ENCODE data around the gene GARNL3. TPM values are rescaled to one million over a fixed set of nuclear protein-coding genes. Genes with fewer than 3 reads are reported as not detected.

Gene GARNL3
- total and polyA plus RNA-seq, 2 of the 13 experiments (the other 11 are each of a cell fraction or from before 2014, with no cell fraction given) = 3.9 to 11.0 TPM

DNA sequence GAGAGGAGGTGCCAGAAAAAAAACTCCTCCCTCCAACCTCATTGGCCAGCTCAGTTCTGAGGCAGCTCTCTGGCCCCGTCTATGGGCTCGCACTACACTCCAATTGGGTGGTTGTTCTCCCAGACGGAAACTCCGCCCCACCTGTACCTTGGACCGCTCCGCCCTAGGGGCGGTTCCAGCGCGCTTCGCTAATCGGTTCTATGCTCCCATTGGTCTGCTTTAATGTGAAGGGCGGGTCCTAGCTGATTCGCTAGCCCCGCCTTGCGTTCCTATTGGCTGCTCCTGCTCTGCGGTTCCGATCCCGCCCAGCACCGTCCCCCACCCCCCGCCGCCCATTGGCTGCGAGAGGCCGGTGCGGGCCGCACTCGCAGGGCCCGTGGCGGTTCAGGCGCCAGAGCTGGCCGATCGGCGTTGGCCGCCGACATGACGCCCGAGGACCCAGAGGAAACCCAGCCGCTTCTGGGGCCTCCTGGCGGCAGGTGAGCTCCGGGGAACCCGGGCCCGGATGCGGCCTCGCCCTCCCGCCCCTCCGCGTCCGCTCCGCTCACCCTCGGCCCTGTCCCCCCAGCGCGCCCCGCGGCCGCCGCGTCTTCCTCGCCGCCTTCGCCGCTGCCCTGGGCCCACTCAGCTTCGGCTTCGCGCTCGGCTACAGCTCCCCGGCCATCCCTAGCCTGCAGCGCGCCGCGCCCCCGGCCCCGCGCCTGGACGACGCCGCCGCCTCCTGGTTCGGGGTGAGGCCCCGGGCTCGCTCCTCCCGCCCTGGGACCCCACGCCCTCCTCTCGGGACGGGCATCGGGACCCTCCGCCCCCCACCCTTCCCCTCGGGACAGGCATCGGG lies 132.5 kb downstream of the GARNL3 start, which contains the start of gene SLC2A8 (continued):
- TF ChIP-seq, protein P1, sequence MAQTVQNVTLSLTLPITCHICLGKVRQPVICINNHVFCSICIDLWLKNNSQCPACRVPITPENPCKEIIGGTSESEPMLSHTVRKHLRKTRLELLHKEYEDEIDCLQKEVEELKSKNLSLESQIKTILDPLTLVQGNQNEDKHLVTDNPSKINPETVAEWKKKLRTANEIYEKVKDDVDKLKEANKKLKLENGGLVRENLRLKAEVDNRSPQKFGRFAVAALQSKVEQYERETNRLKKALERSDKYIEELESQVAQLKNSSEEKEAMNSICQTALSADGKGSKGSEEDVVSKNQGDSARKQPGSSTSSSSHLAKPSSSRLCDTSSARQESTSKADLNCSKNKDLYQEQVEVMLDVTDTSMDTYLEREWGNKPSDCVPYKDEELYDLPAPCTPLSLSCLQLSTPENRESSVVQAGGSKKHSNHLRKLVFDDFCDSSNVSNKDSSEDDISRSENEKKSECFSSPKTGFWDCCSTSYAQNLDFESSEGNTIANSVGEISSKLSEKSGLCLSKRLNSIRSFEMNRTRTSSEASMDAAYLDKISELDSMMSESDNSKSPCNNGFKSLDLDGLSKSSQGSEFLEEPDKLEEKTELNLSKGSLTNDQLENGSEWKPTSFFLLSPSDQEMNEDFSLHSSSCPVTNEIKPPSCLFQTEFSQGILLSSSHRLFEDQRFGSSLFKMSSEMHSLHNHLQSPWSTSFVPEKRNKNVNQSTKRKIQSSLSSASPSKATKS (CRISPR knock-in tag; IDR thresholded peaks at IDR 0.05) = no peak
- TF ChIP-seq ZNF670 (CRISPR knock-in tag; IDR thresholded peaks at IDR 0.05; ENCODE audit: borderline replicate concordance) (no peak), ZNF333 (CRISPR knock-in tag; IDR thresholded peaks at IDR 0.05; ENCODE audit: borderline replicate concordance) (peak; percentile 55; the same call in 1 of the 2 replicates), ATRX (CRISPR knock-in tag; IDR thresholded peaks at IDR 0.05; ENCODE audit: borderline replicate concordance) (no peak), SMC3 (IDR thresholded peaks at IDR 0.05; ENCODE audit: low read length) (no peak; the same call in 1 of the 2 replicates), CREB1 (IDR thresholded peaks at IDR 0.05) (peak; percentile 62), CREB1 (CRISPR knock-in tag; IDR thresholded peaks at IDR 0.05) (peak; percentile 60; the same call in 1 of the 2 replicates), RELA (CRISPR knock-in tag; IDR thresholded peaks at IDR 0.05) (no peak), ZNF335 (CRISPR knock-in tag; IDR thresholded peaks at IDR 0.05) (no peak), NR2F1 (CRISPR knock-in tag; IDR thresholded peaks at IDR 0.05) (no peak), PHB2 (IDR thresholded peaks at IDR 0.05; ENCODE audit: partially characterized antibody) (no peak), CEBPB (IDR thresholded peaks at IDR 0.05; ENCODE audit: borderline replicate concordance, low read depth, low read length) (no peak)
- TF ChIP-seq, protein P2, sequence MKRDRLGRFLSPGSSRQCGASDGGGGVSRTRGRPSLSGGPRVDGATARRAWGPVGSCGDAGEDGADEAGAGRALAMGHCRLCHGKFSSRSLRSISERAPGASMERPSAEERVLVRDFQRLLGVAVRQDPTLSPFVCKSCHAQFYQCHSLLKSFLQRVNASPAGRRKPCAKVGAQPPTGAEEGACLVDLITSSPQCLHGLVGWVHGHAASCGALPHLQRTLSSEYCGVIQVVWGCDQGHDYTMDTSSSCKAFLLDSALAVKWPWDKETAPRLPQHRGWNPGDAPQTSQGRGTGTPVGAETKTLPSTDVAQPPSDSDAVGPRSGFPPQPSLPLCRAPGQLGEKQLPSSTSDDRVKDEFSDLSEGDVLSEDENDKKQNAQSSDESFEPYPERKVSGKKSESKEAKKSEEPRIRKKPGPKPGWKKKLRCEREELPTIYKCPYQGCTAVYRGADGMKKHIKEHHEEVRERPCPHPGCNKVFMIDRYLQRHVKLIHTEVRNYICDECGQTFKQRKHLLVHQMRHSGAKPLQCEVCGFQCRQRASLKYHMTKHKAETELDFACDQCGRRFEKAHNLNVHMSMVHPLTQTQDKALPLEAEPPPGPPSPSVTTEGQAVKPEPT (CRISPR knock-in tag; IDR thresholded peaks at IDR 0.05; ENCODE audit: low read depth) = no peak
- TF ChIP-seq, protein P3, sequence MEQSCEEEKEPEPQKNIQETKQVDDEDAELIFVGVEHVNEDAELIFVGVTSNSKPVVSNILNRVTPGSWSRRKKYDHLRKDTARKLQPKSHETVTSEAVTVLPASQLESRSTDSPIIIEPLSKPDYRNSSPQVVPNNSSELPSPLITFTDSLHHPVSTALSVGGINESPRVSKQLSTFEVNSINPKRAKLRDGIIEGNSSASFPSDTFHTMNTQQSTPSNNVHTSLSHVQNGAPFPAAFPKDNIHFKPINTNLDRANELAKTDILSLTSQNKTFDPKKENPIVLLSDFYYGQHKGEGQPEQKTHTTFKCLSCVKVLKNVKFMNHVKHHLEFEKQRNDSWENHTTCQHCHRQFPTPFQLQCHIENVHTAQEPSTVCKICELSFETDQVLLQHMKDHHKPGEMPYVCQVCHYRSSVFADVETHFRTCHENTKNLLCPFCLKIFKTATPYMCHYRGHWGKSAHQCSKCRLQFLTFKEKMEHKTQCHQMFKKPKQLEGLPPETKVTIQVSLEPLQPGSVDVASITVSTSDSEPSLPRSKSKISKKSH (CRISPR knock-in tag; IDR thresholded peaks at IDR 0.05; ENCODE audit: borderline replicate concordance) = no peak
- TF ChIP-seq, protein P4, sequence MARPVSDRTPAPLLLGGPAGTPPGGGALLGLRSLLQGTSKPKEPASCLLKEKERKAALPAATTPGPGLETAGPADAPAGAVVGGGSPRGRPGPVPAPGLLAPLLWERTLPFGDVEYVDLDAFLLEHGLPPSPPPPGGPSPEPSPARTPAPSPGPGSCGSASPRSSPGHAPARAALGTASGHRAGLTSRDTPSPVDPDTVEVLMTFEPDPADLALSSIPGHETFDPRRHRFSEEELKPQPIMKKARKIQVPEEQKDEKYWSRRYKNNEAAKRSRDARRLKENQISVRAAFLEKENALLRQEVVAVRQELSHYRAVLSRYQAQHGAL (CRISPR knock-in tag; IDR thresholded peaks at IDR 0.05; ENCODE audit: not compliant biosample characterization) = peak; percentile 70
- TF ChIP-seq, protein P5, sequence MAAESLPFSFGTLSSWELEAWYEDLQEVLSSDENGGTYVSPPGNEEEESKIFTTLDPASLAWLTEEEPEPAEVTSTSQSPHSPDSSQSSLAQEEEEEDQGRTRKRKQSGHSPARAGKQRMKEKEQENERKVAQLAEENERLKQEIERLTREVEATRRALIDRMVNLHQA (CRISPR knock-in tag; IDR thresholded peaks at IDR 0.05) = no peak
